GM12891 (cell line): Measurements from ENCODE around the gene STAB2.

ENCODE experiments used
- DNase-seq: peaks from one replicate; pipeline ENCODE4 v3.0.0; 2011; ENCODE audit warnings: low spot score; ENCODE audit not compliant: insufficient read length
- FAIRE-seq: peaks from 2 replicates; lab custom pipeline; 2011; peaks lifted over from hg19 to GRCh38; lab: Jason Lieb, UNC
- PAX5 ChIP-seq: IDR thresholded peaks from 2 replicates; pipeline ENCODE4 v1.6.1; 2011; ENCODE audit warnings: low read length, moderate library complexity, mild to moderate bottlenecking; ENCODE audit not compliant: insufficient read depth, severe bottlenecking
- POLR2A ChIP-seq: IDR thresholded peaks from 2 replicates; pipeline ENCODE4 v1.6.1; 2011; ENCODE audit warnings: low read depth, low read length, control low read depth
- POLR2AphosphoS5 ChIP-seq: IDR thresholded peaks from 2 replicates; pipeline ENCODE4 v1.6.1; 2011; ENCODE audit warnings: low read depth, low read length, control low read depth
- POU2F2 ChIP-seq: IDR thresholded peaks from 2 replicates; pipeline ENCODE4 v1.6.1; 2011; ENCODE audit warnings: low read depth, mild to moderate bottlenecking, control low read depth, low read length, moderate library complexity
- SPI1 ChIP-seq: IDR thresholded peaks from 2 replicates; pipeline ENCODE4 v1.6.1; 2011; ENCODE audit warnings: low read depth, low read length, control low read depth
- TAF1 ChIP-seq: IDR thresholded peaks from 2 replicates; pipeline ENCODE4 v1.6.1; 2011; ENCODE audit warnings: low read depth, low read length, control low read depth

STAB2 gene

DNA sequence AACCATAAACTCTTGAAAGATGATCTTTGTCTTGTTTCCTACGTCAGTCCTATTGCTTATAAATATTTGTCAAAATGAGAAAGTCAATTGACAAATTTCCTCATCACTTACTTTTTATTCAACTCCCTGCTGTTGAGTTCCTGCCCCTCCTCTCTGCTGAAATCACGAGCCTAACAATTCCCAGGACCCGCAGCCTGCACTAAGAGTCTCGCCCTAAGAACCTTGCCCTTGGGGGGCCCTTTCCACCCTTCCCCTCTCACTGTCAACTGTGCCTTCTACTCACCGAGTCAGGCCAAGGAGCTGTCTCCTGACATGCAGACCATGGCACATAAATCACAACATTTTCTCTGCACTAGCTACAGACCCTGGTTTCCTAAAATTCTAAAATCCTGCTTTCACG, 99.0 kb downstream of the STAB2 start:
- TF ChIP-seq POU2F2, result no peak
- TF ChIP-seq POLR2A, result no peak
- TF ChIP-seq TAF1, result no peak
- no peak for DNase-seq
- no peak for FAIRE-seq

DNA sequence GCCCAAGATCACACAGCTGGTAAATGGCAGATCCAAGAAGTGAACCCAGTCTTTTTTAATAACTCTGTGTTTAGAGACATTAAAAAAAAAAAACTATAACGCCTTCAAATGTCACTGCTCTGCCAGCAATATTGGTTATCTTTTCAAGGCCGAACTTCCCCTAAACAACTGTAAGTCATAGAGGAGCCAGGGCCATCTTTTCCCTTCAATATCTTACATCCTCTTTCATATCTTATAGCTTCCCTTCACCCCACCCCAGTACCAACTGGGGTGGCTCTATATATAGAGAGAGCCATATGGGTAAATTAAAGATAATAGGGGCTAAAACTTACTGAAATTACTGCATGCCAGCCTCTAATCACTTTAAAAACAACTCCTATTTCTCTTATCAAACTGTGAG, 100.2 kb downstream of the STAB2 start:
- no peak for DNase-seq
- no peak for FAIRE-seq
- no peak for TF ChIP-seq PAX5
- TF ChIP-seq POLR2A, result no peak
- TF ChIP-seq SPI1, result no peak
- TF ChIP-seq POLR2AphosphoS5, result no peak
- no peak for TF ChIP-seq TAF1
- no peak for TF ChIP-seq POU2F2

DNA sequence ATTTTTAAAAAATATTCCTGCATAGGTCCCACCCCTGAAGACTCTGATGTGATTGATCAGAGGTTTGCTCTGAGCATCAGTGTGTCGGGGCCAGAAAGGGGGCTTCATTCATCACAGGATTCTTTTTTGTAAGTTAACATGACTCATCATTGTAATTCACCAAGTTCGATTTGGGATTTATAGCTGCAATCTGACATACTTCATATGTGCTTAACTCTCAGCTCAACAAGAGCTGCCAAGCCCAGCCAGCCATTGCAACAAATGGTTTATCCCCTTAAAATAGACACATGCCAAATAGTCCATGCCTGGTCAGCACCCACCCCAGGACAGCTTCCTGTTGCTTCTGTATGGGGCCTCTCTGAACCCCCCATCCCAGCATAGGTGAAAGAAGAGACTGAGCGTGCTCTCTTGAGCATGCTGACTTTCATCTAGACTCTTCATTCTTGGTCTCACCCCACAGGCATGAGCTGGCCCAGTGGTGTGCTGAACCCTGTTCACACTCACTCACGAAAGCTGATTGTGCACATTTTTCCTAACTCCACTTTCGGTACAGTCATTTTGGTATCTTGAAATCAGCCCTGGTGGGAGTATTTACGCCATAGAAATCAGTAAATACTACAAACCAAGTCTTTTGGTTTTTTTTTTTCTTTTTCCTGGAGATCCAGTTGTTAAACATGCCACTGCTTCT, 101.4 kb downstream of the STAB2 start:
- no peak for TF ChIP-seq POLR2A
- TF ChIP-seq TAF1, result no peak
- TF ChIP-seq SPI1, result no peak
- FAIRE-seq (no peak), DNase-seq (no peak)

DNA sequence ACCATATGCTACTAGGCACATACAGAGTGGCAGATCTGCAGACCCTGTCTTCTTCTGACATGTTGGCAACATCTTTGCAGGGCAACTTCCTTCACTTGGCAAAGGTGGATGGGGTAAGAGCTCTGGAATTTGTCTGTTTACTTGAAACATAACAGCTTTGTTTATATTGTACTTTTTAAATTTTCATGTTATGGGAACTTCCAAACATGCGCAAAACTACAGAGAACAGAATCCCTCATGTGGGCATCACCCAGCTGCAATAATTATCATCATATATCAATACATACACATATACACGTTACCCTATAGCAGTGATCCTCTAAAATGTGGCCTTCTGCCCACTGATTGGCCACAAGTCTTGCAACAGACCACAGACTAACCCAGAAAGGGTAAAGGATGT, 103.4 kb downstream of the STAB2 start:
- no peak for TF ChIP-seq PAX5
- no peak for TF ChIP-seq POLR2A
- no peak for TF ChIP-seq POLR2AphosphoS5
- no peak for TF ChIP-seq POU2F2
- TF ChIP-seq TAF1, result no peak
- TF ChIP-seq SPI1, result no peak
- no peak for DNase-seq
- FAIRE-seq, result no peak

DNA sequence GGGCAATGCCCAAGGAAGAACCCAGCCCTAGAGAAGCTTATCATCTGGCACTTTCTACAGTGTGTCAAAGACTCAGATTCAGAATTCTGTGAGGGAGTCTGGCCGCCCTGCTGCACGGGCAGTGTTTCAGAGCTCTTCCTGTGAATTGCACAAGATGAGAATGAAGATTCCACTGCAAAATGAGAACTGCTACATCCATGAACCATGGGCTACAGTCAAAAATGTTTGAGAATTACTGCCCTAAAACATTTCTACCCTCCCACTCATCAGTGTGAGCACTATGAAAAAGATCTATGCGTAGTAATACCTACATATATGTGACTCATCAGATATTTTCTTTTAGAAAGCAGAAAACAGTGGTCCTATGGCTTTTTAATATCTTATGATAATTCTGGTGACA, 104.0 kb downstream of the STAB2 start:
- no peak for FAIRE-seq
- TF ChIP-seq SPI1 (no peak), POLR2AphosphoS5 (no peak), POLR2A (no peak), POU2F2 (no peak), PAX5 (no peak), TAF1 (no peak)
- no peak for DNase-seq

DNA sequence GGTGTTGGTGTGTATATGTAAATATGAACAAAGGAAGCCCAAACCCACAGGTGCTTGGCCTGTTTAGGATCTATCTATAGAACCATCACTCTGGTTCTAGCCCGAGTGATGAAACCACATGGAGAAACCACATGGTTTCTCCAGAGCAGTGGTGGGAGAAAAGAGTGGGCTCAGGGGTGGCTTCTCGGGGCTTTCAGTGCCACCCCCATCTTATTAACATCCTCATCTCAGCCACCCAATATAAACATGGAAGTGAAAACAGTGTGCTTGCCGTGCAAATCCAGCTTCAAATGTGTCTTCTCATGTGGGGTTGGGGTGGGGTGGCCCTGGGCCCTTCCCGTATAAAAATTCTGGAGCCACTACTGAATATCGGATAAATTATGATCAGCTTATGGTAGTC, 109.0 kb downstream of the STAB2 start:
- no peak for TF ChIP-seq TAF1
- TF ChIP-seq SPI1, result no peak
- no peak for TF ChIP-seq POLR2A
- no peak for TF ChIP-seq PAX5
- TF ChIP-seq POU2F2, result no peak
- no peak for TF ChIP-seq POLR2AphosphoS5
- no peak for DNase-seq
- no peak for FAIRE-seq

DNA sequence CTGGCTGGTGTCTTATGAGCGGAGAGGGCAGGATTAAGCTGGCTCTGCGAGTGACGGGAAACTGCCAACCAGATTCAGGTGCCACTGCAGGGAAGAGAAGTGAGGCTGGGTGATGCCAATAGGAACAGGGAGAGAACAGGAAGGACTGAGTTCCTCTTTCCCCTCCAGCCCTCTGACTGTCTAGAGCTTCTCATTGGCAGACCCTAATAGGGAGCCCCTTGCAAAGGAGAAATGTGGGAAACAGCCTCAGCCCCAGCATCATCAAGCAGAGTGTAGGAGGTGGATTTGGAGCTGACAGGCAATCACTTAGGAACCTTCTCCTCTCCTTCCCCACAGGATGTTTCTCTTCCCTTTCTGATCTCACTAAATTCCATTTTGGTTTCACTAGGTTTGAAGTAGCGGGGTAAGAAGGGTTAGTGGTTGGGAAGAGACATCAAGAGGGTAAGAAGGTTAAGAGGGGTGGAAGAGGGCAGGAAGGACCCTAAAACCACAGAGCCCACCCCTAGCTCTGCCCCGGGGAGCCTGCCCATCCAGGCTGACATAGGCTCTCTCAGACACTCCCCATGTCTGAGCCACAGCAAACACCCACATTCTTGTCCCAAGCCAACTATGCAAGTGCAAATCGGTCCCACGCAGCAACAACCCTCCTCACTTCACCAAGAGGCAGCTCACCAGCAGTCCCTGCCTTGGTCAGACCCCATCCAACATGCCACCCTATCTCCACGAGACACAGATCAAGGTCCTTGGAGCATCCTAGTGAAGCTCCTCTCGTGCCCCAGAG, 111.1 kb downstream of the STAB2 start:
- TF ChIP-seq TAF1, result no peak
- no peak for TF ChIP-seq POU2F2
- no peak for TF ChIP-seq PAX5
- no peak for TF ChIP-seq SPI1
- TF ChIP-seq POLR2AphosphoS5, result no peak
- no peak for TF ChIP-seq POLR2A
- FAIRE-seq (no peak), DNase-seq (no peak)

DNA sequence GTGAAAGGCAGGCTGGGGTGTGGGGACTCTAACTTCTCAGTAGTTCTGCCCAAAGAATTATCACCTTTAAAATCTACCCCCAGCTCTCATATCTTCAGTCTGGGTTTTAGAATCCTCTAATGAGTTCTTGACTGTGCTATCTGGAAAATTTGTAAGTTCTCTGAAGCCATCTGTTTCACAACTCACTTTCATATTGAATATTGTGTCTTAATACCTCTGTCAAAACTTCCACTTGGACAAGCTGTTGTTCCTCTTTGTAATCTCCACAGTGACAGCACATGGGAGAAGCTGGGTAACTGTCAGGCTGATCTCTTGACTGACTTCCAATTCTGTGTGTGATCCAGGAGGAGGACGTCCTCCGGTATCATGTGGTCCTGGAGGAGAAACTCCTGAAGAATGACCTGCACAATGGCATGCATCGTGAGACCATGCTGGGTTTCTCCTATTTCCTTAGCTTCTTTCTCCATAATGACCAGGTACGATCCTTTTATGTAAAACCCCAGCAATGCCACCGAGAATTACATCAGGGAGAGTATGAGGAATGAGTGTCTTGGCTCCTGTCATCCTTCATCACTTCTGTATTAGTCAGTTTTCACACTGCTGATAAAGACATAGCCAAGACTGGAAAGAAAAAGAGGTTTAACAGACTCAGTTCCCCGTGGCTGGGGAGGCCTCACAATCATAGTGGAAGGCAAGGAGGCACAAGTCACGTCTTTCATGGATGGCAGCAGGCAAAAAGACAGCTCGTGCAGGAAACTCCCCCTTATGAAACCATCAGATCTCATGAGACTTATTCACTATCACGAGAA, 111.9 kb downstream of the STAB2 start:
- DNase-seq (no peak), FAIRE-seq (no peak)
- TF ChIP-seq POLR2A, result no peak
- no peak for TF ChIP-seq TAF1
- no peak for TF ChIP-seq SPI1
- no peak for TF ChIP-seq PAX5
- TF ChIP-seq POLR2AphosphoS5, result no peak
- no peak for TF ChIP-seq POU2F2

DNA sequence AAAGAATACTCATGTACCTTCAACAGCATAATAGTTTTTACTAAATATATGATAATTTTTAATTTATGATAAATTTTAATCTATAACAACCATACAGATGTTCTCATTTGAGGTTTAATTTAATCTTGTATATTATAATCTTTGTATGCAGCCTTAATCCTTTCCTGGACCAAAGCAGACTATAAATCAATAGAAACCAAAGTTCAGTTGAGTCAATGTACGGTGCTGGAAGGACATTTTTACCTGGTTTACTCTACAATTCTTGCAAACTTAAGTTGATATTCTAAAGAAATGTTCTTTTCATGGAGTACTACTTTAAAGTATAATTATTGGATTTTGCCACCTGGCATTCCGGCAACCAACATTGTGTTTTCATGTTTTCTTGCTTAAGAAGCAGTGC, 118.0 kb downstream of the STAB2 start:
- TF ChIP-seq TAF1, result no peak
- no peak for TF ChIP-seq POLR2A
- no peak for TF ChIP-seq POLR2AphosphoS5
- no peak for TF ChIP-seq SPI1
- no peak for TF ChIP-seq PAX5
- TF ChIP-seq POU2F2, result no peak
- FAIRE-seq (no peak), DNase-seq (no peak)

DNA sequence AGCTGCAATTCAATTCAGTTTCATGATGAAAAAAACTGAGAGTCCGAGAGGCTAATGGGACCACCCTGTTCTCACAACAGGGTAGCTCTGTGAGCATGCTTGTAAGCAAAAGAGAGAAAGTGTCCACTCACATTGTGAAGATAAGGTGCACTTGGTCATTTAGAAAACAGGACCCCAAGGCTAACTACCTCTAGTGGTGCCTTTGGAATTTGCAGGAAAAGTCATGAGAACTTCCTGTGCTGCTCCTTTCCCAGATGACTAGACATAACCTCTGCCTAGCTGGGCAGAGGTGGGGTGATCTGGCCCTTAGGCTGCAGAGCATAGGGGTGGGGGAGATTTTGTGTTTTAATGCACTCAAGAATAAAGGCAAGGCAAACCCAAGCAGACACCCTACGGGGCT, 118.9 kb downstream of the STAB2 start:
- DNase-seq (no peak), FAIRE-seq (no peak)
- TF ChIP-seq POLR2A, result no peak
